ENCODE data around the gene LY86.

DNA sequence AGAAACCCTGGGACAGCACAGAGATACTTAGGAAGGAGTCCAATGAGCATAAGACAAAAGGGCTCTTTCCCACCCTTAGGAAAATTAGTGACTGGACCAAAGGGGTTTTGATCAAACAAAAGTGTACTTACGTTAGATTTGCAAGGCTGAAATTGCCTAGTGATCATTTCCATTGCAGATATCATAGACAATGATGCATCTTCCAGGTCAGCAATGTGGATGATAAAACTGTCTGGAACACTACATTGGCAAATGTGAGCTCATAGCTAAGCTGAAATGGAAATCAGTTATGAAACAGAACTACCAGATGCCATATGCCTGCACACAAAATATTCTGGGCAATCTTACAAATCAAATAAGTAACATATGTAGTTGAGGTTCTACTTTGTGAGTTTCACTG, 34.0 kb downstream of the LY86 start:
- TF ChIP-seq CTCF (IDR thresholded peaks at IDR 0.05; ENCODE audit: extremely low read depth in 1 of 2, insufficient read depth in 1 of 2, low read depth in 1 of 2, low read length in 2 of 2) (no peak), POLR2AphosphoS5 (IDR thresholded peaks at IDR 0.05; ENCODE audit: insufficient read depth, low read depth, low read length) (no peak), POLR2A (IDR thresholded peaks at IDR 0.05; ENCODE audit: low read depth, low read length) (no peak)
